K562 (cell line): Measurements from ENCODE around the gene INVS. TPM values are rescaled to one million over a fixed set of nuclear protein-coding genes. Genes with fewer than 3 reads are reported as not detected.
"Not testable (repeated sequence)": the region's sequence is repeated elsewhere in the genome, so short reads cannot be mapped to it uniquely, and the experiment has no call there.

Source experiments
- ATAC-seq: fragments of 200-7000 bp; cut with Tn5 transposase; 3 replicates; pipeline ENCODE4 v1.9.1; 2020; ENCODE audit warnings: moderate library complexity
- BruUV-seq: library from RNA; stranded (reverse); fragments of 400-500 nt; replicated peaks from 2 replicates; lab custom pipeline; 2021; lab: Mats Ljungman, UMichigan
- CTCF ChIA-PET: fragments of 300-600 bp; formaldehyde crosslinking; extraction: SDS; loops from one replicate; lab custom pipeline; 2021; ENCODE audit warnings: low intra/inter-chr PET ratio; lab: Yijun Ruan, JAX
- POLR2A ChIA-PET: fragments of 300-600, 350-650 bp; sonication (Branson Sonifier 250); formaldehyde crosslinking; extraction: SDS; loops from one replicate; lab custom pipeline; 2021; ENCODE audit warnings: antibody characterized with exemption, inconsistent platforms; lab: Yijun Ruan, JAX
- DNase-seq, 4 experiments: peaks; one replicate each; pipeline versions ENCODE4 v3.0.0 to v3.0.0-alpha.2; 2011 to 2018; ENCODE audit warnings: low spot score in 3 of 4, mixed read lengths in 3 of 4; ENCODE audit errors: extremely low read depth in 1 of 4
- FAIRE-seq: peaks from 2 replicates; lab custom pipeline; 2011; peaks lifted over from hg19 to GRCh38; lab: Jason Lieb, UNC
- H2AFZ ChIP-seq: 2 replicates; pipeline ENCODE4 v1.6.0; 2011; ENCODE audit warnings: low read depth, low read length, control low read depth, inconsistent platforms
- H3K27ac ChIP-seq: fragments of 200-600 bp; 3 replicates; pipeline ENCODE4 v1.8.0; 2011; ENCODE audit warnings: low read depth, mild to moderate bottlenecking, control low read depth, inconsistent platforms, low read length, moderate library complexity, mixed read lengths; ENCODE audit errors: extremely low read depth
- H3K27me3 ChIP-seq, 2 experiments: fragments of 300-600 bp in 1 of 2; 2 replicates in 1 of 2; 3 replicates in 1 of 2; pipeline versions ENCODE4 v1.6.0 to v1.8.0; 2011; ENCODE audit warnings: inconsistent platforms in 2 of 2, low read length in 2 of 2, mild to moderate bottlenecking in 1 of 2, mixed read lengths in 1 of 2, moderate library complexity in 1 of 2; ENCODE audit not compliant: control insufficient read depth in 2 of 2, insufficient read depth in 2 of 2
- H3K36me3 ChIP-seq: fragments of 300-600 bp; 3 replicates; pipeline ENCODE4 v1.8.0; 2011; ENCODE audit warnings: mild to moderate bottlenecking, low read length, inconsistent platforms; ENCODE audit not compliant: control insufficient read depth, insufficient read depth
- H3K4me1 ChIP-seq, 2 experiments: fragments of 200-600 bp in 1 of 2; replicated peaks in 1 of 2; 2 replicates in 1 of 2; 3 replicates in 1 of 2; pipeline versions ENCODE4 v1.5.1 to v1.8.0; 2011; ENCODE audit warnings: inconsistent platforms in 2 of 2, low read length in 2 of 2, mild to moderate bottlenecking in 1 of 2, mixed read lengths in 1 of 2, moderate library complexity in 1 of 2; ENCODE audit not compliant: control insufficient read depth in 2 of 2, insufficient read depth in 2 of 2
- H3K4me2 ChIP-seq: 2 replicates; pipeline ENCODE4 v1.6.1; 2011; ENCODE audit warnings: low read length, control low read depth, inconsistent platforms, mixed read lengths; ENCODE audit not compliant: insufficient read depth
- H3K4me3 ChIP-seq: fragments of 200-600 bp; sonication (generic), shearing (Covaris generic); 2 replicates; pipeline ENCODE4 v1.5.1; 2016; ENCODE audit warnings: control low read depth, inconsistent platforms
- H3K79me2 ChIP-seq: fragments of 200-600 bp; 3 replicates; pipeline ENCODE4 v1.8.0; 2011; ENCODE audit warnings: low read length, inconsistent platforms; ENCODE audit not compliant: control insufficient read depth, insufficient read depth
- H3K9ac ChIP-seq, 2 experiments: 2 replicates each; pipeline versions ENCODE4 v1.6.0 to v1.6.1; 2011; ENCODE audit warnings: low read depth in 2 of 2, low read length in 2 of 2, control low read depth in 1 of 2, inconsistent platforms in 1 of 2, mild to moderate bottlenecking in 1 of 2, mixed read lengths in 1 of 2; ENCODE audit not compliant: insufficient read depth in 1 of 2
- H3K9me1 ChIP-seq: one replicate; pipeline ENCODE4 v1.6.0; 2011; ENCODE audit warnings: inconsistent platforms, mild to moderate bottlenecking, low read length, moderate library complexity; ENCODE audit not compliant: control insufficient read depth, insufficient read depth
- H3K9me3 ChIP-seq: replicated peaks from 2 replicates; pipeline ENCODE4 v1.5.1; 2011; ENCODE audit warnings: low read depth, low read length, inconsistent platforms; ENCODE audit not compliant: control insufficient read depth, insufficient read depth
- H4K20me1 ChIP-seq: replicated peaks from 2 replicates; pipeline ENCODE4 v1.6.1; 2011; ENCODE audit warnings: low read length, inconsistent platforms, mixed read lengths; ENCODE audit not compliant: control insufficient read depth, insufficient read depth
- ARID1B ChIP-seq: fragments of 450-650 bp; IDR thresholded peaks from 2 replicates; pipeline ENCODE4 v1.6.1; 2016; ENCODE audit warnings: antibody characterized with exemption, mild to moderate bottlenecking, inconsistent platforms
- CBFA2T2 ChIP-seq: fragments of 450-650 bp; conservative IDR thresholded peaks from 2 replicates; pipeline ENCODE4 v1.6.1; 2017; ENCODE audit warnings: mild to moderate bottlenecking
- CBFA2T3 ChIP-seq: fragments of 450-650 bp; IDR thresholded peaks from 2 replicates; pipeline ENCODE4 v1.6.1; 2017
- CTBP1 ChIP-seq: fragments of 450-650 bp; IDR thresholded peaks from 2 replicates; pipeline ENCODE4 v1.6.1; 2016; ENCODE audit warnings: borderline replicate concordance
- DPF2 ChIP-seq: fragments of 450-650 bp; IDR thresholded peaks from 2 replicates; pipeline ENCODE4 v1.6.1; 2016
- EHMT2 ChIP-seq: fragments of 450-650 bp; IDR thresholded peaks from 2 replicates; pipeline ENCODE4 v1.6.1; 2018; ENCODE audit warnings: antibody characterized with exemption
- MTA2 ChIP-seq: fragments of 450-650 bp; IDR thresholded peaks from 2 replicates; pipeline ENCODE4 v1.6.1; 2016; ENCODE audit warnings: low read depth
- MTA3 ChIP-seq: fragments of 450-650 bp; formaldehyde crosslinking; IDR thresholded peaks from 2 replicates; pipeline ENCODE4 v1.6.1; 2017; ENCODE audit warnings: mild to moderate bottlenecking, borderline replicate concordance
- NCOR1 ChIP-seq: fragments of 450-650 bp; IDR thresholded peaks from 2 replicates; pipeline ENCODE4 v1.6.1; 2016; ENCODE audit warnings: mild to moderate bottlenecking, moderate library complexity
- PBX2 ChIP-seq, 2 experiments: IDR thresholded peaks in 1 of 2; conservative IDR thresholded peaks in 1 of 2; 2 replicates each; pipeline ENCODE4 v1.6.1; 2016; ENCODE audit warnings: low read depth in 2 of 2, mild to moderate bottlenecking in 1 of 2, missing compliant biosample characterization in 1 of 2, missing genetic modification characterization in 1 of 2, moderate library complexity in 1 of 2
- TAL1 ChIP-seq: fragments of 450-650 bp; IDR thresholded peaks from 2 replicates; pipeline ENCODE4 v1.6.1; 2016; ENCODE audit warnings: mild to moderate bottlenecking
- TCF3 ChIP-seq: sonication (generic); formaldehyde crosslinking; IDR thresholded peaks from 2 replicates; pipeline ENCODE4 v1.4.0; 2020; ENCODE audit warnings: mild to moderate bottlenecking, missing genetic modification reagents
- TEAD4 ChIP-seq, 2 experiments: sonication (generic) in 1 of 2; formaldehyde crosslinking in 1 of 2; IDR thresholded peaks; 2 replicates each; pipeline versions ENCODE4 v1.6.1 to v1.8.0; 2012 to 2022; ENCODE audit warnings: borderline replicate concordance in 1 of 2, inconsistent platforms in 1 of 2, low read length in 1 of 2, mild to moderate bottlenecking in 1 of 2, missing genetic modification reagents in 1 of 2
- TFAP4 ChIP-seq: sonication (generic); formaldehyde crosslinking; IDR thresholded peaks from 2 replicates; pipeline ENCODE4 v1.8.0; 2022; ENCODE audit warnings: missing genetic modification reagents, mild to moderate bottlenecking, moderate library complexity, borderline replicate concordance
- USF2 ChIP-seq: sonication (generic); formaldehyde crosslinking; IDR thresholded peaks from 2 replicates; pipeline ENCODE4 v1.5.0; 2020; ENCODE audit warnings: missing genetic modification reagents
- WGBS: fragments of 100-300 bp; shearing (Covaris generic); methylation state at CpG from one replicate; pipeline ENCODE4 v1.1.6; 2016; ENCODE audit warnings: low coverage, mixed read lengths; ENCODE audit not compliant: insufficient coverage; ENCODE audit errors: missing lambda C conversion rate; 5-methylcytosine and 5-hydroxymethylcytosine counted together
- in situ Hi-C: fragments of 300-500 bp; cut with MboI; formaldehyde crosslinking; loops from 4 replicates; pipeline ENCODE4 v1.15.0; 2018; ENCODE audit warnings: inconsistent platforms, mixed read lengths
- intact Hi-C: fragments of 100-400 bp; cut with micrococcal nuclease; formaldehyde crosslinking; loops from 2 replicates; pipeline ENCODE4 v1.14.2; 2022
- polyA plus RNA-seq, 8 experiments: library from polyadenylated mRNA; depleted of rRNA in 4 of 8; stranded (reverse) in 5 of 8; unstranded in 3 of 8; fragments of >200 nt; fragmentation: Nextera tagmentation in 2 of 8; fragmentation: Illumina TruSeq in 1 of 8; extraction: Ambion mirVana in 2 of 8; extraction: Trizol in 1 of 8; gene quantifications; 2 replicates each; pipeline versions ENCODE4 v1.2.1 to v1.2.3, GENCODE V29; 2011 to 2014; ENCODE audit warnings: inconsistent platforms in 1 of 8, missing spikeins in 1 of 8
- total RNA-seq, 7 experiments: library from RNA; depleted of rRNA in 6 of 7; stranded (reverse); fragments of >200 nt in 6 of 7; fragmentation: Illumina TruSeq in 2 of 7; extraction: Trizol in 2 of 7; gene quantifications; 2 replicates each; pipeline versions ENCODE4 v1.2.1 to v1.2.3, GENCODE V29; 2011 to 2021; ENCODE audit warnings: low replicate concordance in 1 of 7

Gene INVS
- total and polyA plus RNA-seq, 9 of the 15 experiments (the other 6 are each of a cell fraction or from before 2014, with no cell fraction given): 0.77 to 18.5 (median 10.0) TPM

GRCh38 chr9:100074989-100075388 is 24.1 kb upstream of the INVS start (continued):
- TF ChIP-seq TAL1 (peak; percentile 51; the same call in 1 of the 2 replicates), PBX2 (CRISPR knock-in tag; IDR thresholded peaks at IDR 0.05; ENCODE audit: low read depth) (no peak), PBX2 (tag; conservative IDR thresholded peaks at IDR 0.05; ENCODE audit: low read depth) (peak; percentile 36)
- TF ChIP-seq, all 486 proteins: peak for 17

GRCh38 chr9:100076256-100076655 is 22.8 kb upstream of the INVS start:
- TF ChIP-seq TAL1: peak; percentile 64
- TF ChIP-seq CTBP1: 0 out of 2 replicates have a peak, but pooled peaks have one; percentile 30
- peak; percentile 71 for TF ChIP-seq CBFA2T3
- peak; percentile 83; the same call in 1 of the 2 replicates for TF ChIP-seq TFAP4 (CRISPR knock-in tag)
- 0 out of 2 replicates have a peak, but pooled peaks have one; percentile 12 for TF ChIP-seq USF2 (CRISPR knock-in tag)
- TF ChIP-seq ARID1B: peak; percentile 79
- TF ChIP-seq CBFA2T2: peak; percentile 61
- 0 out of 2 replicates have a peak, but pooled peaks have one; percentile 7 for TF ChIP-seq EHMT2
- 0 out of 2 replicates have a peak, but pooled peaks have one; percentile 7 for TF ChIP-seq TEAD4 (IDR thresholded peaks at IDR 0.05; ENCODE audit: low read length)
- not testable (repeated sequence) for TF ChIP-seq TEAD4 (CRISPR knock-in tag; IDR thresholded peaks at IDR 0.05; ENCODE audit: borderline replicate concordance)
- TF ChIP-seq TCF3 (CRISPR knock-in tag): peak; percentile 79
- peak; percentile 54 for TF ChIP-seq MTA2
- TF ChIP-seq MTA3: 0 out of 2 replicates have a peak, but pooled peaks have one; percentile 36
- peak; percentile 45; the same call in 1 of the 2 replicates for TF ChIP-seq DPF2
- TF ChIP-seq NCOR1: peak; percentile 53; the same call in 1 of the 2 replicates
- TF ChIP-seq, all 486 proteins: peak for 14; not testable (repeated sequence) for 472
- H3K27ac ChIP-seq, H3K9me3 ChIP-seq, CTCF ChIA-PET, H3K9ac ChIP-seq, ATAC-seq, H4K20me1 ChIP-seq, intact Hi-C loops, H3K27me3 ChIP-seq, BruUV-seq, FAIRE-seq, in situ Hi-C loops, H3K36me3 ChIP-seq, H2AFZ ChIP-seq, H3K4me3 ChIP-seq, H3K9me1 ChIP-seq, POLR2A ChIA-PET: not testable (repeated sequence)
- H3K4me1 ChIP-seq: peaks cover 16 to 36% of the 10 kb centered on the region in 2 experiments; a peak in 4 of 5 replicates
- peaks cover 95% of the 10 kb centered on the region for H3K79me2 ChIP-seq
- 44% methylated on average over 4 of the region's 4 CpGs for WGBS
- DNase-seq: peak in 1 of 4 experiments; percentile 34
- peak overlapping the region; percentile 48; the same call in 1 of the 2 replicates for H3K4me2 ChIP-seq
